Astrocyte (in vitro differentiated cells and primary cell): ENCODE measurements around the gene SCYL1.

Source experiments
- CTCF ChIP-seq: IDR thresholded peaks from 2 replicates; pipeline ENCODE4 v1.5.1; 2011; ENCODE audit warnings: low read depth, mild to moderate bottlenecking, inconsistent platforms, low read length, moderate library complexity; ENCODE audit not compliant: insufficient read depth
- EZH2 ChIP-seq: IDR thresholded peaks from 2 replicates; pipeline ENCODE4 v1.6.1; 2012; ENCODE audit warnings: mild to moderate bottlenecking, low read length, inconsistent platforms; ENCODE audit not compliant: insufficient read depth

GRCh38 chr11:65584723-65585171, 59.9 kb downstream of the SCYL1 start:
- TF ChIP-seq CTCF = no peak
- TF ChIP-seq EZH2 = no peak
